Keratinocyte (primary cell): ENCODE results near the gene GP9. TPM values are rescaled to one million over a fixed set of nuclear protein-coding genes. Genes with fewer than 3 reads are reported as not detected.

Experiments
- DNase-seq: peaks from one replicate; pipeline ENCODE4 v3.0.0-alpha.2; 2011; ENCODE audit warnings: low read depth, missing footprints, low spot score
- FAIRE-seq: peaks from 2 replicates; lab custom pipeline; 2011; peaks lifted over from hg19 to GRCh38; lab: Jason Lieb, UNC
- H2AFZ ChIP-seq: 2 replicates; pipeline ENCODE4 v1.6.0; 2012; ENCODE audit warnings: low read length, control low read depth, inconsistent platforms; ENCODE audit not compliant: control insufficient read depth
- H3K27ac ChIP-seq: 2 replicates; pipeline ENCODE4 v1.5.1; 2011; ENCODE audit warnings: low read length; ENCODE audit not compliant: control insufficient read depth, insufficient read depth
- H3K27me3 ChIP-seq: 3 replicates; pipeline ENCODE4 v1.6.0; 2011; ENCODE audit warnings: low read length; ENCODE audit not compliant: control insufficient read depth, insufficient read depth; ENCODE audit errors: extremely low read depth
- H3K36me3 ChIP-seq, 2 experiments: 2 replicates in 1 of 2; 3 replicates in 1 of 2; pipeline ENCODE4 v1.5.1; 2011; ENCODE audit warnings: low read length in 2 of 2, mild to moderate bottlenecking in 1 of 2; ENCODE audit not compliant: control insufficient read depth in 2 of 2, insufficient read depth in 2 of 2; ENCODE audit errors: extremely low read depth in 1 of 2
- H3K4me1 ChIP-seq: 3 replicates; pipeline ENCODE4 v1.5.1; 2011; ENCODE audit warnings: low read length; ENCODE audit not compliant: control insufficient read depth, insufficient read depth; ENCODE audit errors: extremely low read depth
- H3K4me2 ChIP-seq: 3 replicates; pipeline ENCODE4 v1.6.0; 2011; ENCODE audit warnings: low read depth, low read length; ENCODE audit not compliant: control insufficient read depth, insufficient read depth; ENCODE audit errors: extremely low read depth
- H3K4me3 ChIP-seq, 3 experiments: fragments of 200-600 bp in 1 of 3; sonication (generic) in 1 of 3; 2 replicates in 2 of 3; 3 replicates in 1 of 3; pipeline ENCODE4 v1.5.1; 2011 to 2016; ENCODE audit warnings: low read length in 3 of 3, mild to moderate bottlenecking in 3 of 3, control low read depth in 2 of 3, inconsistent platforms in 1 of 3, low read depth in 1 of 3, mixed read lengths in 1 of 3, mixed run types in 1 of 3, moderate library complexity in 1 of 3; ENCODE audit not compliant: control insufficient read depth in 2 of 3, insufficient read depth in 2 of 3; ENCODE audit errors: extremely low read depth in 1 of 3
- H3K79me2 ChIP-seq: 2 replicates; pipeline ENCODE4 v1.6.0; 2012; ENCODE audit warnings: low read length; ENCODE audit not compliant: control insufficient read depth, insufficient read depth
- H3K9ac ChIP-seq: 3 replicates; pipeline ENCODE4 v1.6.0; 2011; ENCODE audit warnings: low read length; ENCODE audit not compliant: control insufficient read depth, insufficient read depth; ENCODE audit errors: extremely low read depth
- H3K9me1 ChIP-seq: 3 replicates; pipeline ENCODE4 v1.6.0; 2011; ENCODE audit warnings: low read length; ENCODE audit not compliant: control insufficient read depth, insufficient read depth; ENCODE audit errors: extremely low read depth
- H3K9me3 ChIP-seq: 2 replicates; pipeline ENCODE4 v1.5.1; 2012; ENCODE audit warnings: low read depth, low read length; ENCODE audit not compliant: control insufficient read depth
- H4K20me1 ChIP-seq: 3 replicates; pipeline ENCODE4 v1.6.0; 2011; ENCODE audit warnings: low read length; ENCODE audit not compliant: control insufficient read depth, insufficient read depth; ENCODE audit errors: extremely low read depth
- CTCF ChIP-seq, 3 experiments: IDR thresholded peaks in 1 of 3; conservative IDR thresholded peaks in 1 of 3; optimal IDR thresholded peaks in 1 of 3; 2 replicates in 2 of 3; 3 replicates in 1 of 3; pipeline versions ENCODE3 to v1.5.1; 2011; ENCODE audit warnings: low read length in 3 of 3, mild to moderate bottlenecking in 3 of 3, moderate library complexity in 2 of 3, control low read depth in 1 of 3, inconsistent platforms in 1 of 3; ENCODE audit not compliant: insufficient read depth in 2 of 3; ENCODE audit errors: extremely low read depth in 1 of 3
- EZH2 ChIP-seq: IDR thresholded peaks from one replicate; pipeline ENCODE4 v1.6.1; 2012; ENCODE audit warnings: inconsistent platforms, mild to moderate bottlenecking, low read length, moderate library complexity
- dilution Hi-C: fragments of 300-500 bp; cut with MboI; formaldehyde crosslinking; loops from one replicate; pipeline ENCODE4 v1.7.0; 2020; ENCODE audit warnings: low sequenced_read_pairs; ENCODE audit not compliant: extremely low pct_ligation_motif_present
- polyA plus RNA-seq, 5 experiments: library from polyadenylated mRNA; depleted of rRNA in 3 of 5; stranded (reverse) in 3 of 5; stranded (forward) in 1 of 5; unstranded in 1 of 5; fragments of >200 nt; gene quantifications; 1 replicate in 1 of 5; 2 replicates in 3 of 5; 3 replicates in 1 of 5; pipeline versions ENCODE4 v1.2.1 to v1.2.3, GENCODE V29; 2011 to 2012; ENCODE audit warnings: missing spikeins in 2 of 5, low read depth in 1 of 5, low replicate concordance in 1 of 5

Gene GP9
- polyA plus RNA-seq, 1 donor (not counting 4 experiments of a cell fraction or from before 2014, with no cell fraction given) = not detected

GRCh38 chr3:129019266-129019665, 41.3 kb upstream of the GP9 start:
- H3K36me3 ChIP-seq = no peaks in the 10 kb centered on the region
- no peak overlapping the region for H3K9ac ChIP-seq
- no peak for FAIRE-seq
- no peak for TF ChIP-seq EZH2
- no peak for TF ChIP-seq CTCF (optimal IDR thresholded peaks at IDR 0.05 in 1 of 3, IDR thresholded peaks at IDR 0.05 in 1 of 3, conservative IDR thresholded peaks at IDR 0.05 in 1 of 3; ENCODE audit: extremely low read depth in 1 of 3, insufficient read depth in 2 of 3, low read length in 3 of 3)
- H3K27ac ChIP-seq = no peak overlapping the region
- no peaks in the 10 kb centered on the region for H3K9me1 ChIP-seq
- no peak overlapping the region for H3K4me3 ChIP-seq
- H4K20me1 ChIP-seq = no peaks in the 10 kb centered on the region
- no peaks in the 10 kb centered on the region for H3K79me2 ChIP-seq
- H3K4me2 ChIP-seq = no peak overlapping the region
- no peaks in the 10 kb centered on the region for H3K9me3 ChIP-seq
- DNase-seq = no peak
- H3K4me1 ChIP-seq = no peaks in the 10 kb centered on the region
- H3K27me3 ChIP-seq = no peaks in the 10 kb centered on the region
- no peak overlapping the region for H2AFZ ChIP-seq
- dilution Hi-C loops = loop anchor here (10.0 kb wide), 1 partner anchor 56 kb away; no protein-coding TSS in a partner anchor

GRCh38 chr3:129020691-129021090, 39.9 kb upstream of the GP9 start:
- DNase-seq = no peak
- no peak overlapping the region for H2AFZ ChIP-seq
- no peaks in the 10 kb centered on the region for H4K20me1 ChIP-seq
- dilution Hi-C loops = no loop called here
- H3K36me3 ChIP-seq = no peaks in the 10 kb centered on the region
- TF ChIP-seq CTCF (optimal IDR thresholded peaks at IDR 0.05 in 1 of 3, IDR thresholded peaks at IDR 0.05 in 1 of 3, conservative IDR thresholded peaks at IDR 0.05 in 1 of 3; ENCODE audit: extremely low read depth in 1 of 3, insufficient read depth in 2 of 3, low read length in 3 of 3) (no peak), EZH2 (no peak)
- H3K79me2 ChIP-seq = no peaks in the 10 kb centered on the region
- H3K9me1 ChIP-seq = no peaks in the 10 kb centered on the region
- H3K4me2 ChIP-seq = no peak overlapping the region
- peaks cover 1% of the 10 kb centered on the region for H3K27me3 ChIP-seq
- H3K9me3 ChIP-seq = no peaks in the 10 kb centered on the region
- FAIRE-seq = no peak
- H3K4me3 ChIP-seq = no peak overlapping the region
- no peak overlapping the region for H3K27ac ChIP-seq
- no peak overlapping the region for H3K9ac ChIP-seq
- no peaks in the 10 kb centered on the region for H3K4me1 ChIP-seq
